AG04449 (cell line): ENCODE data around the gene MON1B.
A peak's percentile ranks its signal among the peaks of the same experiment; 100 is the strongest.

Source experiments
- CTCF ChIA-PET: fragments of 350-600 bp; formaldehyde crosslinking; extraction: SDS; loops from one replicate; lab custom pipeline; 2021; ENCODE audit warnings: antibody characterized with exemption; lab: Yijun Ruan, JAX
- POLR2A ChIA-PET: fragments of 400-600, 350-600 bp; formaldehyde crosslinking; extraction: SDS; loops from one replicate; lab custom pipeline; 2020; ENCODE audit warnings: antibody characterized with exemption, inconsistent platforms; lab: Yijun Ruan, JAX
- DNase-seq: peaks from one replicate; pipeline ENCODE4 v3.0.0-alpha.2; 2010; ENCODE audit warnings: low read depth, low spot score
- H3K4me3 ChIP-seq: 2 replicates; pipeline ENCODE4 v1.5.1; 2011; ENCODE audit warnings: low read depth, mild to moderate bottlenecking, control low read depth, low read length
- TF ChIP-seq, protein P1 (sequence below): IDR thresholded peaks from one replicate; pipeline ENCODE4 v1.5.1; 2011; ENCODE audit warnings: mild to moderate bottlenecking, moderate library complexity, low read length, control low read depth, inconsistent platforms; ENCODE audit not compliant: insufficient read depth; ENCODE audit errors: missing control alignments

Gene MON1B

DNA sequence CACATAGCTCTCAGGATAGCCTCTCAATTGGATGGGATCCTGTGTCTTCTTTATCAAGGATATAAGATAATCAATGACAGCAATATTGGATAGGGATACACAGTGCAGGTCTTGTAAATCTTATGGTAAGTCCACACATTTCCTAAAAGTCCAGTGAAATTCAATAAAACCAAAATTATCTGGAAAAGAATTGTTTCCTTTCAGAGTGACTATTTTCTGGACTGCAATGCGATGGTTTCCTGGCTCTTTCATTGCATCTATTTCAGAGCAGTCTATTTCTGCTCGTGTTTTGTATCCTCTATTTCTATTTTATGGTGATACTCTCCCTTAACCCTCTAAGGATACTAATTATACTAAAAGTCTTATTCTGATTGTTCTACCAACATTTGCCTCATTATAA is 24.3 kb upstream of the MON1B start:
- TF ChIP-seq, protein P1, sequence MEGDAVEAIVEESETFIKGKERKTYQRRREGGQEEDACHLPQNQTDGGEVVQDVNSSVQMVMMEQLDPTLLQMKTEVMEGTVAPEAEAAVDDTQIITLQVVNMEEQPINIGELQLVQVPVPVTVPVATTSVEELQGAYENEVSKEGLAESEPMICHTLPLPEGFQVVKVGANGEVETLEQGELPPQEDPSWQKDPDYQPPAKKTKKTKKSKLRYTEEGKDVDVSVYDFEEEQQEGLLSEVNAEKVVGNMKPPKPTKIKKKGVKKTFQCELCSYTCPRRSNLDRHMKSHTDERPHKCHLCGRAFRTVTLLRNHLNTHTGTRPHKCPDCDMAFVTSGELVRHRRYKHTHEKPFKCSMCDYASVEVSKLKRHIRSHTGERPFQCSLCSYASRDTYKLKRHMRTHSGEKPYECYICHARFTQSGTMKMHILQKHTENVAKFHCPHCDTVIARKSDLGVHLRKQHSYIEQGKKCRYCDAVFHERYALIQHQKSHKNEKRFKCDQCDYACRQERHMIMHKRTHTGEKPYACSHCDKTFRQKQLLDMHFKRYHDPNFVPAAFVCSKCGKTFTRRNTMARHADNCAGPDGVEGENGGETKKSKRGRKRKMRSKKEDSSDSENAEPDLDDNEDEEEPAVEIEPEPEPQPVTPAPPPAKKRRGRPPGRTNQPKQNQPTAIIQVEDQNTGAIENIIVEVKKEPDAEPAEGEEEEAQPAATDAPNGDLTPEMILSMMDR: no peak
- no peak for DNase-seq
- no peak overlapping the region for H3K4me3 ChIP-seq
- ChIA-PET CTCF (no interaction called here), POLR2A (no interaction called here)

DNA sequence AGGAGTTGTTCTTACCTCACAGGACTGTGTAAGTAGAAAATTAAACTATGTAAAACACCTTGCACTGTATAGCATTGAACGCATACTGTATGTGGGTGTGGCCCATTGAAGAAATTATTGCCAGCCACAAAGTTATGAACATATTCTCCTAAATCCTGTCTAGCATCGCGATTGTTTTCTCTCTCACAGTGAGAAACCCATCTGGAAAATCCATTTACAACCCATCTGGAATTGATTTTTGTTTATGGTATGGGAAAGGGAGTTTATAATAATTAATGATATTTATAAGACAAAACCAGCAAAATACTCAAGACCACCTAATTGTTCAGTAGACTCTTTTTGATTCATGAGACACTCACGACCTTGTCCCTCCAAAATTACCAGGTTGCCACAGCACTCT is 22.1 kb upstream of the MON1B start:
- H3K4me3 ChIP-seq: no peak overlapping the region
- TF ChIP-seq, protein P1: no peak
- DNase-seq: no peak
- POLR2A ChIA-PET: no interaction called here
- CTCF ChIA-PET: interaction anchor here (0.8 to 3.8 kb wide), 7 partner anchors 8 to 1388 kb away, joined by 3 to 67 read pairs (median 4); no protein-coding TSS in a partner anchor

DNA sequence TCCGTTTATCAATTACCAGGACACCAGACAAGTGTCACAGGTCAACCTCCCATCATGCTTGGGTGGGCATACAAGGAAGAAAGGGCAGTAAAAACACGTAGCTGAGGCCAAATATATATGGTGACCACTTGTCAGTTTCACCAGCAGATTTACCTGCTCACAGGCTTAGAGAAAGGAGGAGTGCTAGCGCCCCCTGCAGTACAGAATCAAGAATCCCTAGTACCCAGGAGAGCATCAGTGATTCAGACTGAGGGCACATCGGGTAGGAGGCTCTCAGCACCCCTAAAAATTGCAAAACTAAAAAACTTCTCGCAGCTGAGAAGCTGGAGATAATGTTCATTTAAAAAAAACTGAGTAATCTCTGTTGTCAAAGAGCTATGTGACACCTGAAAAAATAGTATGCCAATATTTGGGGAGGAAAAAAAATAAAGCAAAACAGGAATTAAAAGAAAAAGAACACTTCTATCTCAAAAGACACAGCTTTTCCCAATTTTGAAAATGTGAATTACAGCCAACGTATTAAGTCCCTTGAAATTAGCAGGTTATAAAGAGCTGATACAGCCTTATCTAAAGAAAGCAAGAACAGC is 21.2 kb upstream of the MON1B start:
- no peak for DNase-seq

DNA sequence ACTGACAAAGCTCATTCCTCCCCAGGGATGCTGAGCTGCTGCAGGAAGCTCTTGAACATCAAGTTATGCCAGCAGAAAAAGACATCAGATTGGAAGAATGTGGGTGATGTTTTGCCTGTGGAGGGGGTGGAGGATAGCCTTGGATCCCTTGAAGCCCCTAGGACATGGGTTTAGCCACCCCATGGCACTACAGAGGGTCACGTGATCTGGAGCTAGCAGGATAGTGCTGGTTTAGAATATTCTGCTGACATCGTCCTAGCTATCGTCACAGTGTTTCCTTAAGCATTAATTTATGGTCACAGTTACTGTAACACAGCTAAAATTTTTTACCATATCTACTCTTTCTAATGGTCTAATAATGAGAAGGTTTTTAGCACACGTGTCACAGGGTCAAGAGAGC is 20.2 kb upstream of the MON1B start:
- POLR2A ChIA-PET: no interaction called here
- no peak overlapping the region for H3K4me3 ChIP-seq
- DNase-seq: no peak
- TF ChIP-seq, protein P1: no peak
- CTCF ChIA-PET: interaction anchor here (0.6 to 3.8 kb wide), 18 partner anchors 10 to 1676 kb away, joined by 3 to 67 read pairs (median 4); no protein-coding TSS in a partner anchor

More for the DNA sequence above, 21.2 kb upstream of the MON1B start:
- H3K4me3 ChIP-seq: no peak overlapping the region
- TF ChIP-seq, protein P1: peak; percentile 32
- ChIA-PET CTCF (interaction anchor here (0.8 to 3.8 kb wide), 8 partner anchors 9 to 1389 kb away, joined by 3 to 67 read pairs (median 10); no protein-coding TSS in a partner anchor), POLR2A (no interaction called here)

DNA sequence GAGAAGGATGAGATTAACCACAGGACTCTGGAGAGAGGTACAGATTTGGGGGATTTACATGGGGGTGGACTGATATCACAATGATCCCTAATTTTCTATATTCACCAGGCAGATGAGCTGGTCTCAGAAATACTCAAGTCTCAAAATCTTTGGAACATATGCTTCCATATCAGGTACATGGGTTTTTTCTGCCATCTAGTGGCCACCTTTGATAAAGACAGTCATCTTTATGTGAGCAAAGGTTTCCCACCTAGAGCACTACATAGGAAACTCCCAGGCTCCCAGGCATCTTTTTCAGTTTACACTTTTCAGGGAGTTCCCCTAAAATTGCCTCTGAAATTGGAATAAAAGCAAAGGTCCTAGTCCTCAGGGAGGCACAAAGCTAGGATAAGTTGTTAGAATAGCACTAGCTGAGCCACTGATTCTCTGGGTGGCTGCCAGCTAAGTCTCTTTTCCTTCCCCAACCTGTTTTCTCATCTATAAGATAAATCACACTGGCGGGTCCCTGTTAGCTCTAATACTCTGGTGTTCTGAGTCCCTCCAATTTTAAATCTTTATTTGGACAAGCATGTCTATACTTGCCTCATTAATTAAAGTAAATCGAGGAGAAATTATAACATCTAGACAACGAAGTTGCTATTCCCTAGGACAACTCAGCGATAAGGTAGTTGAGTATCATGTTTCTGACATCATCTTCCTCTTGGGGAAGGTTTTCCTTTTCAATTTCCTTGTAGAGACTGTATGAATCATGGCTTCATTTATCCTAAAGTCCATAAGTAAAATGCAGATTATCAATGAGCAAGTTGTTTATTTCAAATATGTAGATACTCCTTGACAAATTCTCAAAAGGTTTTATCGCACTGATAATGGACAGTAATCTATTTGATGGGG is 19.0 kb upstream of the MON1B start:
- TF ChIP-seq, protein P1: peak; percentile 53
- POLR2A ChIA-PET: no interaction called here
- peak; percentile 10 for DNase-seq
- CTCF ChIA-PET: interaction anchor here (0.7 to 3.8 kb wide), 18 partner anchors 9 to 1700 kb away, joined by 3 to 67 read pairs (median 4); no protein-coding TSS in a partner anchor
- no peak overlapping the region for H3K4me3 ChIP-seq

DNA sequence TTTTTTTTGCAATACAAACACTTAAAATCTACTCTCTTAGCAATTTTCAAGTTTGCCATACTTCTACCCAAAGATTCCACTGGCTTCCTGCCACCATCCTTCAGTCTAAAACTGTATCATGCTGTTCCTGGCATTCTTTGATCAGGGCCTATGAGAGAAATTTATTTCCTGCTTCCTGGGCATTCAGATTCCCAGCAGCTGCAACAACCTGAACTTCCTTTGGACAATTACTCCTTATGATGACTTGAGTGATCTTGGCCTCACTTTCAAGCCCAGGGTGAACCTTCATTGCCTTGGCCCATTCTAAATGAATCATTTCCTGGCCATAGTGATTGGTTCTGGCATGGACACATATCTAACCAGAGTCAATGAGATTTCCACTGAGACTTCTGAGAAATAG is 18.0 kb upstream of the MON1B start:
- H3K4me3 ChIP-seq: no peak overlapping the region
- ChIA-PET CTCF (interaction anchor here (0.8 to 3.8 kb wide), 6 partner anchors 10 to 1406 kb away, joined by 3 to 67 read pairs (median 4); no protein-coding TSS in a partner anchor), POLR2A (no interaction called here)
- TF ChIP-seq, protein P1: no peak
- DNase-seq: no peak
